CD4-positive, alpha-beta T cell treated with Interleukin-4 for 1 hour (primary cell): ENCODE measurements around the gene HTR1E.
A peak's percentile ranks its signal among the peaks of the same experiment; 100 is the strongest.
"Not testable (repeated sequence)": the region's sequence is repeated elsewhere in the genome, so short reads cannot be mapped to it uniquely, and the experiment has no call there.

Source experiments
- DNase-seq, 2 donors: peaks; one replicate each; pipeline ENCODE4 v3.0.0-alpha.2; 2020 to 2022

Gene HTR1E

DNA sequence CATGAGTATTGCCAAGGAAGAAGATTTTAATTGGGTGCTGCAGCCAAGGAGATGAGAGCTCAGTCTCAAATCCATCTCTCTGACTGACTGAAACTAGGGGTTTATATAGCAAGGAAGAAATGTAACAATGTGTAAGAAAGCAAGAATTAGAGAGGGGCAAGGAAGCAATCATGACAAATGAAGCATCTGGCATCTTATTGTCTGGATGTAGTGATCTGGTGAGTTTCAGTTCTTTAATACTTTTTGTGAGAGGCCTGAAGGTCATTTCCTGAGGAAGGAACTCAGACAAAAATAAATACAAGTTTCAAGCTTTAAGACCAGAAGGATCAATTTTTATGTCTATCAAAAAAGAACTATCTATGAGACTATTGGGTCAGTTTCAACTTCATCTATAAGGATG, 64.2 kb downstream of the HTR1E start:
- no peak for DNase-seq

GRCh38 chr6:87002391-87002790, 65.1 kb downstream of the HTR1E start:
- not testable (repeated sequence) for DNase-seq

- DNase-seq = not testable (repeated sequence)
Measured at GRCh38 chr6:87006541-87006940, 69.2 kb downstream of the HTR1E start.

GRCh38 chr6:87009581-87009980, 72.3 kb downstream of the HTR1E start:
- not testable (repeated sequence) for DNase-seq

DNA sequence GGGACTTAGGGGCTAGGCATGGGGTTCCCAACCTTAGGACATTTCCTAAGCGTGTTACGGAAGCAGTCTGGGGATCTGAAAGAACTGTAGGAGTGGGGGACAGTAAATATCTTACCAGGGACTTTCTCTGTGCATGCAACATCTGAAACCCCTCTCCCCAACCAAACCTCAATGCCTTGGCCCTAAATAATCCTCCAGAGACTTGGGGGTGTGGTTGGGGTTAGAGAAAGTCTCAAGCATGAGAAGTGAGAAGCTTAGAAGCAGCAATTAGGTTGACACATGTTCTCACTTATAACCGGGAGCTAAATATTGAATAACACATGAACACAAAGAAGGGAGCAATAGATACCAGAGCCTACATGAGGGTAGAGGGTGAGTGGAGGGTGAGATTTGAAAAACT, 74.7 kb downstream of the HTR1E start:
- no peak for DNase-seq

GRCh38 chr6:87012743-87013142, 75.4 kb downstream of the HTR1E start:
- no peak for DNase-seq

DNA sequence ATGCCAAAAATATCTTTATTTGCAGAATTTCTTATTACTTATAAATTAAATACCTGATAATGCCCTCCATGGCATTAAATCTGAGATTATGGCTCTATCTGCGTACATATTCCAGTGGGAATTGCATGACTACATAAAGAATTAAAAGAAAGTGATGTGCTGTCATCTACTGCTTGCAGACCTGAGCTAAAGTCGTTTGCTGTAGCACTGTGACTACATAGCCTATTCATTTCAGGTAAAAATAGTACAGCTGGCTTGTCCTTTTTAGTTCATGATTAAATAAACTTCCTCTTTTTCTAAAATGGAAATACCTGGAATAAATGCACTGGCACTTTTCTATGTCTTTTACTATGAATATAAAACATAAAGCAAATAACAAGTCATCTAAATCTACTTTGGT, 79.4 kb downstream of the HTR1E start:
- DNase-seq = no peak

DNA sequence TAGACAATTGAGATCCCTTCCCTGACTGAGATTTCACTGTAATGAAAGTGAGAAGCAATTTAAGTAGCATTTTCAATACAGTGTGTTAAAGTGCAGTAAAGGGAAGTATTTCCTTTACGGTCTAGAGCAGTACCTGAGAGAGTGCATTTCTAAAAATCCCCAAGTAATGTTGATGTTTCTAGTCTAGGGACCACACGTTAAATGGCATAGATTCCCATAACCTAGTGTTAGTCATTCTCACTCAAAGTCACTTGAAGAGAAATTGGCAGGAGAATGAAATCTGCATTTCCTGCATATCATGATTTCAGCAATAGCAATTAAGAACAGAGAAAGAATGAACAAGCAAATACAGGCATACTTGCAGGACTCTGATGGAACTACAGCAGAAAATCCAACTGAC, 89.7 kb downstream of the HTR1E start:
- DNase-seq = no peak

- peak in 1 of 2 donors; percentile 10 for DNase-seq
Measured at GRCh38 chr6:87029711-87030314, 92.5 kb downstream of the HTR1E start.

DNA sequence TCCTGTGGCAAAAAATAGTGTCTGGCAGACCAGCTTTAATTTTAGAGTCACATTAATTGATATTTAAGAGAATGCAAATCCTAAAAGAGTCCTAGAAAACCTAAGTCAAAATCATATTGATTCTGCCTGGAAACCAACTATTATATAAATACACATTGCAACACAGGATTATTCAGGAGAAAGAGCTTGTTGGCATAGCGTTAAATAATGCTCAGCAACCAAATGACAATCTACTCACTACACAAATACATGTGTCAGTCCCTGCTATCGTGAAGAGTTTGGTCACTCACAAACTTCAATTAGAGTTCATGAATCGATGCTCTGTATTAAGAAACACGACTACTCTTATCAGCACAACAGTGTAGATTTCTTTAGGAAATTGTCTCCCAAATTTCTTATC, 103.4 kb downstream of the HTR1E start:
- no peak for DNase-seq

DNA sequence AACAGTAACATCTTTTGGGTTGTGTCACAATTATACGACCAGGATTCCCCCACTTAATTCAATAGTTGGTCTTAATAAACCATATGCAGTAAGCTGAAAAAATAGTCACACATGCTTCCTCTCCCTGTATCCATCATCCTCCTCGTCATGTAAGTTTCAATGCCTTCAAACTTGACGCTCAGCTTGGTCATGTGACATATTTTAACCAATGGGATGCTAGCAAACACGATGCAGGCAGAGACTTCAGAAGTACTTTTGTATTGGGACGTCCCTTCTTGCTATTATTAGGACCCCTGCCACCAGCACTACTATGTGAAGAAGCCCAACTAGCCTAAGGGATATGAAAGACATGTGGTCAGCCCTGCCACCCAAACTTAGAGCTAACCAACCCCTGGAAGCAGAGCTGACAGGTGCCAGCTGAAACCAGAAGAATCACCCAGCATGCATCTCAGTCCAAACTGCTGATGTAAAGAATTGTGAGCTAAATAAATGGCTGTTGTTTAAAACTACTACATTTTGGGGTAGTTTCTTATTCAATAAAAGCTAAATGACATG, 108.3 kb downstream of the HTR1E start:
- DNase-seq = no peak

GRCh38 chr6:87049779-87050178, 112.5 kb downstream of the HTR1E start:
- no peak for DNase-seq

DNA sequence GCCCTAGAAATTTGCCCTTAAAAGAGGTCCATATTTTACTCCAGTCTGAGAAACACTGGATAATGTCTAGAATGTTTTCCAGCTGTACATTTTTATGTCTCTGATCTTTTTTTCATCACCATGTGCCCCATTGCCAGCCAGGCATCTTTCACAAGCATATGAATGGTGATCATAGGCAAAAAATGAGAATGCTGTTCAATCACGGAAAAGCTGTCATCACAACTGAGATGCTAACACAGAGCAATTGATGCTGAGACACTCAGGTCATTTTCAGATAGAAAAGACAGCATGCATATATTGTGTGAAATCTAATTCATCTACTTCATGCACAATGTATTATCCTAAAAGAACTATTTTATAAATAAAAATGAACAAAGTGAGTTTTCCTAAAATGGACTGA, 116.0 kb downstream of the HTR1E start:
- no peak for DNase-seq

- no peak for DNase-seq
Measured at GRCh38 chr6:87054143-87054833, 117.0 kb downstream of the HTR1E start.

DNA sequence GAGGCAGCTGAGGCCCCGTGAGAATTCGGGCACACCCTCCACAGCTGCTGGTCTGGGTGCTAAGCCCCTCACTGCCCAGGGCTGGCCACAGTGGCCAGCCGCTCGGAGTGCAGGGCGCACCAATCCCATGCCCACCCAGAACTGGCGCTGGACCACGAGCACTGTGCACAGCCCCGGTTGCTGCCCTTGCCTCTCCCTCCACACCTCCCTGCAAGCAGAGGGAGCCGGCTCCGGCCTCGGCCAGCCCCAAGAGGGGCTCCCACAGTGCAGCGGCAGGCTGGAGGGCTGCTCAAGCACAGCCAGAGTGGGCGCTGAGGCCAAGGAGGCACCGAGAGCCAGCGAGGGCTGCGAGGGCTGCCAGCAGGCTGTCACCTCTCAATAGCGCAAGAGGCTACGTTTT, 122.6 kb downstream of the HTR1E start:
- no peak for DNase-seq

DNA sequence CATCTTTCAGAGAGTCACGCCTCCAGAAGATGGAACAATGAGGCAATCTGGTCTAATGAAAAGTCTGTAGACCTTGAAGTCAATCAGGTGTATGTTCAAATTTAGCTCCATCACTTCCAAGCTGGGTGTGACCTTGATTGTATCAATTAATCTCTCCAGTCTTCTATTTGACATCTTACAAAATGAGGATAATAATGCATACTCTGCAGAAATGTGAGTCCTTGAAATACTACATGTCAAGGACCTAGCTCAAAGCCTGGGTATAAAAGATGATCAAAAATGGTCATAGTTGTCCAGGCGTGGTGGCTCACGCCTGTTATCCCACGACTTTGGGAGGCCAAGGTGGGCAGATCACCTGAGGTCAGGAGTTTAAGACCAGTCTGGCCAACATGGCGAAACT, 127.8 kb downstream of the HTR1E start:
- no peak for DNase-seq
